Measurements from ENCODE around the gene AHDC1. TPM values are rescaled to one million over a fixed set of nuclear protein-coding genes. Genes with fewer than 3 reads are reported as not detected.

The AHDC1 gene
- polyA plus RNA-seq, 3 donors = 0.16 to 3.3 (median 0.30) TPM

- H3K9me3 Mint-ChIP-seq = no peaks in the 10 kb centered on the region
- Histone ChIP-seq H3K9ac (ENCODE audit: insufficient read depth, low read length, poor library complexity, severe bottlenecking) (peak overlapping the region; percentile 39), H3K36me3 (replicated peaks in 1 of 2; ENCODE audit: control insufficient read depth in 1 of 2, insufficient read depth in 2 of 2, low read length in 2 of 2) (no peaks in the 10 kb centered on the region), H3K4me2 (replicated peaks; ENCODE audit: extremely low read depth, low read length, poor library complexity, severe bottlenecking) (peak overlapping the region; percentile 50), H4K20me1 (ENCODE audit: insufficient read depth, low read length) (no peaks in the 10 kb centered on the region), H3K4me3 (replicated peaks in 1 of 3; ENCODE audit: low read depth in 2 of 3, low read length in 3 of 3) (peak overlapping the region in 1 of 3 experiments; percentile 27), H3K79me2 (ENCODE audit: insufficient read depth, low read length) (peaks cover 9% of the 10 kb centered on the region), H3K27ac (ENCODE audit: low read depth in 1 of 2, low read length in 2 of 2) (no peak overlapping the region), H3K4me1 (ENCODE audit: control insufficient read depth in 1 of 2, insufficient read depth in 2 of 2, low read length in 2 of 2) (peaks cover 55 to 58% of the 10 kb centered on the region in 2 donors), H2AFZ (ENCODE audit: insufficient read depth, low read depth, low read length, poor library complexity, severe bottlenecking) (peak overlapping the region; percentile 81), H3K9me3 (replicated peaks in 1 of 2; ENCODE audit: control insufficient read depth in 1 of 2, insufficient read depth in 1 of 2, low read length in 2 of 2) (no peaks in the 10 kb centered on the region), H3K27me3 (ENCODE audit: control insufficient read depth in 2 of 2, insufficient read depth in 2 of 2, low read length in 2 of 2) (no peaks in the 10 kb centered on the region)
- peaks cover 62% of the 10 kb centered on the region for H3K4me1 Mint-ChIP-seq
- no peak for DNase-seq
- peak overlapping the region; percentile 29 to 68 for H3K4me3 Mint-ChIP-seq
- WGBS (ENCODE audit: insufficient coverage) = 2% methylated on average over 17 of the region's 20 CpGs
- no peaks in the 10 kb centered on the region for H3K36me3 Mint-ChIP-seq
- H3K27me3 Mint-ChIP-seq (ENCODE audit: low read depth in 3 of 3) = peaks cover 0 to 15% (median 7%) of the 10 kb centered on the region in 3 donors
- intact Hi-C loops (cut with micrococcal nuclease) = no loop called here
- H3K27ac Mint-ChIP-seq = peak overlapping the region in 1 of 7 donors; percentile 50
- TF ChIP-seq CTCF (IDR thresholded peaks at IDR 0.05) = no peak
Observed at GRCh38 chr1:27521336-27521831, 82.6 kb downstream of the AHDC1 start.

GRCh38 chr1:27520651-27521050 is 83.3 kb downstream of the AHDC1 start:
- intact Hi-C loops (cut with micrococcal nuclease) = no loop called here
- H3K4me3 Mint-ChIP-seq = peak overlapping the region in 1 of 2 donors; percentile 51
- H3K4me1 Mint-ChIP-seq = peaks cover 55% of the 10 kb centered on the region
- no peaks in the 10 kb centered on the region for H4K20me1 ChIP-seq (ENCODE audit: insufficient read depth, low read length)
- H3K4me1 ChIP-seq (ENCODE audit: control insufficient read depth in 1 of 2, insufficient read depth in 2 of 2, low read length in 2 of 2) = peaks cover 47 to 51% of the 10 kb centered on the region in 2 donors
- H3K27ac ChIP-seq (ENCODE audit: low read depth in 1 of 2, low read length in 2 of 2) = no peak overlapping the region
- no peaks in the 10 kb centered on the region for H3K36me3 ChIP-seq (replicated peaks in 1 of 2; ENCODE audit: control insufficient read depth in 1 of 2, insufficient read depth in 2 of 2, low read length in 2 of 2)
- WGBS (ENCODE audit: insufficient coverage) = 93% methylated on average over 4 of the region's 4 CpGs
- H3K4me2 ChIP-seq (replicated peaks; ENCODE audit: extremely low read depth, low read length, poor library complexity, severe bottlenecking) = no peak overlapping the region
- no peaks in the 10 kb centered on the region for H3K36me3 Mint-ChIP-seq
- peaks cover 1% of the 10 kb centered on the region for H3K79me2 ChIP-seq (ENCODE audit: insufficient read depth, low read length)
- no peak overlapping the region for H3K27ac Mint-ChIP-seq
- TF ChIP-seq CTCF (IDR thresholded peaks at IDR 0.05) = no peak
- no peak overlapping the region for H3K4me3 ChIP-seq (replicated peaks in 1 of 3; ENCODE audit: low read depth in 2 of 3, low read length in 3 of 3)
- no peak for DNase-seq
- no peaks in the 10 kb centered on the region for H3K9me3 ChIP-seq (replicated peaks in 1 of 2; ENCODE audit: control insufficient read depth in 1 of 2, insufficient read depth in 1 of 2, low read length in 2 of 2)
- no peak overlapping the region for H3K9ac ChIP-seq (ENCODE audit: insufficient read depth, low read length, poor library complexity, severe bottlenecking)
- H3K27me3 Mint-ChIP-seq (ENCODE audit: low read depth in 3 of 3) = peaks cover 0 to 15% (median 7%) of the 10 kb centered on the region in 3 donors
- no peaks in the 10 kb centered on the region for H3K9me3 Mint-ChIP-seq
- peak overlapping the region; percentile 81 for H2AFZ ChIP-seq (ENCODE audit: insufficient read depth, low read depth, low read length, poor library complexity, severe bottlenecking)
- H3K27me3 ChIP-seq (ENCODE audit: control insufficient read depth in 2 of 2, insufficient read depth in 2 of 2, low read length in 2 of 2) = no peaks in the 10 kb centered on the region

All from CD14-positive monocyte (primary cell).